GM18498 (cell line): ENCODE results near the gene ZFPM1.
"Not testable (repeated sequence)": the region's sequence is repeated elsewhere in the genome, so short reads cannot be mapped to it uniquely, and the experiment has no call there.

Experiments used
- ATAC-seq: cut with Tn5 transposase; IDR thresholded peaks from one replicate; pipeline ENCODE4 v1.9.1; 2021; ENCODE audit warnings: mild to moderate bottlenecking, moderate library complexity; ENCODE audit not compliant: unreplicated experiment

The ZFPM1 gene

GRCh38 chr16:88453217-88453531 lies at the start of gene ZFPM1:
Gene ZFPM1, plus strand, starts transcription at chr16:88453280. Its CDS starts 359 bp downstream, at chr16:88453639.
- peak; percentile 52 for ATAC-seq

GRCh38 chr16:88403794-88404581 lies 49.1 kb upstream of the ZFPM1 start:
- ATAC-seq: no peak

GRCh38 chr16:88404769-88405168 lies 48.3 kb upstream of the ZFPM1 start:
- ATAC-seq: no peak

GRCh38 chr16:88405216-88406060 lies 47.6 kb upstream of the ZFPM1 start:
- ATAC-seq: no peak

GRCh38 chr16:88406096-88407041 lies 46.7 kb upstream of the ZFPM1 start:
- no peak for ATAC-seq

- no peak for ATAC-seq
Observed at GRCh38 chr16:88407042-88407420, 46.0 kb upstream of the ZFPM1 start.

GRCh38 chr16:88407807-88408206 lies 45.3 kb upstream of the ZFPM1 start:
- no peak for ATAC-seq

- ATAC-seq: no peak
Observed at GRCh38 chr16:88408561-88409142, 44.4 kb upstream of the ZFPM1 start.

GRCh38 chr16:88409296-88410065 lies 43.6 kb upstream of the ZFPM1 start:
- ATAC-seq: no peak

GRCh38 chr16:88410297-88410968 lies 42.6 kb upstream of the ZFPM1 start:
- not testable (repeated sequence) for ATAC-seq

GRCh38 chr16:88411951-88412576 lies 41.0 kb upstream of the ZFPM1 start:
- no peak for ATAC-seq

- no peak for ATAC-seq
Observed at GRCh38 chr16:88412766-88413165, 40.3 kb upstream of the ZFPM1 start.

GRCh38 chr16:88413231-88413630 lies 39.8 kb upstream of the ZFPM1 start:
- no peak for ATAC-seq

- no peak for ATAC-seq
Observed at GRCh38 chr16:88413631-88414030, 39.4 kb upstream of the ZFPM1 start.

GRCh38 chr16:88414521-88415380 lies 38.3 kb upstream of the ZFPM1 start:
- no peak for ATAC-seq

GRCh38 chr16:88415381-88415705 lies 37.7 kb upstream of the ZFPM1 start:
- no peak for ATAC-seq

GRCh38 chr16:88415713-88416323 lies 37.3 kb upstream of the ZFPM1 start:
- ATAC-seq: no peak

GRCh38 chr16:88416686-88417085 lies 36.4 kb upstream of the ZFPM1 start:
- ATAC-seq: no peak
